HepG2 (cell line): ENCODE measurements around the gene CNN3. TPM values are rescaled to one million over a fixed set of nuclear protein-coding genes. Genes with fewer than 3 reads are reported as not detected.

ENCODE experiments used
- ATAC-seq: fragments of 200-7000 bp; cut with Tn5 transposase; 3 replicates; pipeline ENCODE4 v1.9.1; 2020; ENCODE audit warnings: mild to moderate bottlenecking, moderate library complexity
- BruUV-seq: library from RNA; stranded (reverse); fragments of 400-500 nt; replicated peaks from 2 replicates; lab custom pipeline; 2021; lab: Mats Ljungman, UMichigan
- CTCF ChIA-PET: fragments of 300-600 bp; formaldehyde crosslinking; extraction: SDS; loops from one replicate; lab custom pipeline; 2021; ENCODE audit warnings: low total read pairs, inconsistent platforms, low intra/inter-chr PET ratio; lab: Yijun Ruan, JAX
- POLR2A ChIA-PET: fragments of 350-600 bp; sonication (Branson Sonifier 250); formaldehyde crosslinking; loops from one replicate; lab custom pipeline; 2020; ENCODE audit warnings: antibody characterized with exemption, inconsistent platforms; lab: Yijun Ruan, JAX
- DNase-seq: peaks from one replicate; pipeline ENCODE4 v3.0.0-alpha.2; 2015; ENCODE audit warnings: low spot score
- FAIRE-seq: peaks from 3 replicates; lab custom pipeline; 2011; peaks lifted over from hg19 to GRCh38; lab: Jason Lieb, UNC
- H2AFZ ChIP-seq: one replicate; pipeline ENCODE4 v1.6.1; 2011; ENCODE audit warnings: low read length, inconsistent platforms
- H3K27ac ChIP-seq: fragments of 300-600 bp; 3 replicates; pipeline ENCODE4 v1.8.0; 2011; ENCODE audit warnings: mixed run types, mild to moderate bottlenecking, mixed read lengths, low read length, inconsistent platforms; ENCODE audit not compliant: insufficient read depth; ENCODE audit errors: extremely low read length
- H3K27me3 ChIP-seq, 2 experiments: fragments of 200-600 bp in 1 of 2; 2 replicates in 1 of 2; 3 replicates in 1 of 2; pipeline versions ENCODE4 v1.6.0 to v1.8.0; 2011; ENCODE audit warnings: low read length in 2 of 2, mild to moderate bottlenecking in 2 of 2, moderate library complexity in 2 of 2, inconsistent platforms in 1 of 2; ENCODE audit not compliant: insufficient read depth in 2 of 2, control insufficient read depth in 1 of 2
- H3K36me3 ChIP-seq, 2 experiments: fragments of 200-600 bp in 1 of 2; replicated peaks in 1 of 2; 2 replicates in 1 of 2; 3 replicates in 1 of 2; pipeline versions ENCODE4 v1.5.1 to v1.8.0; 2011; ENCODE audit warnings: low read length in 2 of 2, inconsistent platforms in 1 of 2; ENCODE audit not compliant: insufficient read depth in 2 of 2, control insufficient read depth in 1 of 2
- H3K4me1 ChIP-seq: 2 replicates; pipeline ENCODE4 v1.5.1; 2012; ENCODE audit warnings: low read length, inconsistent platforms; ENCODE audit not compliant: insufficient read depth
- H3K4me2 ChIP-seq: 2 replicates; pipeline ENCODE4 v1.6.0; 2011; ENCODE audit warnings: low read depth, low read length, inconsistent platforms
- H3K4me3 ChIP-seq, 3 experiments: fragments of 200-600 bp in 1 of 3; sonication (generic), shearing (Covaris generic) in 1 of 3; replicated peaks in 1 of 3; 2 replicates each; pipeline ENCODE4 v1.5.1; 2011 to 2016; ENCODE audit warnings: low read length in 3 of 3, inconsistent platforms in 2 of 3, low read depth in 2 of 3, mild to moderate bottlenecking in 2 of 3, control low read depth in 1 of 3, mixed read lengths in 1 of 3; ENCODE audit not compliant: insufficient read depth in 1 of 3
- H3K79me2 ChIP-seq: one replicate; pipeline ENCODE4 v1.6.1; 2011; ENCODE audit warnings: low read length, inconsistent platforms; ENCODE audit not compliant: insufficient read depth
- H3K9ac ChIP-seq: 2 replicates; pipeline ENCODE4 v1.6.0; 2011; ENCODE audit warnings: mild to moderate bottlenecking, low read depth, low read length, inconsistent platforms; ENCODE audit not compliant: insufficient read depth
- H3K9me3 ChIP-seq: 2 replicates; pipeline ENCODE4 v1.5.1; 2012; ENCODE audit warnings: mild to moderate bottlenecking, low read length
- H4K20me1 ChIP-seq: 2 replicates; pipeline ENCODE4 v1.6.0; 2011; ENCODE audit warnings: inconsistent platforms, mild to moderate bottlenecking, low read length, moderate library complexity; ENCODE audit not compliant: insufficient read depth
- CAMTA2 ChIP-seq: sonication (generic); formaldehyde crosslinking; IDR thresholded peaks from 2 replicates; pipeline ENCODE4 v1.4.0; 2020; ENCODE audit warnings: mild to moderate bottlenecking, missing genetic modification reagents, borderline replicate concordance
- MAFG ChIP-seq: sonication (generic); formaldehyde crosslinking; IDR thresholded peaks from 2 replicates; pipeline ENCODE4 v1.5.1; 2020; ENCODE audit warnings: mild to moderate bottlenecking, missing genetic modification reagents
- MTF1 ChIP-seq: sonication (generic); formaldehyde crosslinking; IDR thresholded peaks from 2 replicates; pipeline ENCODE4 v1.5.0; 2020; ENCODE audit warnings: missing genetic modification reagents
- MXD3 ChIP-seq: IDR thresholded peaks from 2 replicates; pipeline ENCODE4 v1.6.1; 2016; ENCODE audit warnings: mild to moderate bottlenecking, missing biosample characterization, missing genetic modification reagents
- REST ChIP-seq, 2 experiments: IDR thresholded peaks; 2 replicates each; pipeline ENCODE4 v1.6.1; 2011 to 2012; ENCODE audit warnings: low read length in 2 of 2, borderline replicate concordance in 1 of 2, low read depth in 1 of 2, mild to moderate bottlenecking in 1 of 2, moderate library complexity in 1 of 2
- ZNF430 ChIP-seq: sonication (generic); formaldehyde crosslinking; IDR thresholded peaks from 2 replicates; pipeline ENCODE4 v1.9.0; 2021; ENCODE audit warnings: mild to moderate bottlenecking, missing genetic modification reagents
- ZNF746 ChIP-seq: sonication (generic); formaldehyde crosslinking; IDR thresholded peaks from 2 replicates; pipeline ENCODE4 v1.8.0; 2022; ENCODE audit warnings: mild to moderate bottlenecking, missing genetic modification reagents
- ZNF841 ChIP-seq: sonication (generic); formaldehyde crosslinking; IDR thresholded peaks from 2 replicates; pipeline ENCODE4 v1.8.1; 2023; ENCODE audit warnings: missing genetic modification reagents, borderline replicate concordance
- WGBS: methylation state at CpG from one replicate; pipeline ENCODE4 v1.1.6; 2017; ENCODE audit warnings: low lambda C conversion rate; 5-methylcytosine and 5-hydroxymethylcytosine counted together
- in situ Hi-C: cut with HindIII; loops from 2 replicates; pipeline ENCODE4 v1.10.0; 2017; ENCODE audit warnings: low pct_unique_long_range_greater_than_20kb; ENCODE audit not compliant: extremely low pct_ligation_motif_present
- intact Hi-C: fragments of 100-400 bp; cut with micrococcal nuclease; formaldehyde crosslinking; loops from one replicate; pipeline ENCODE4 v1.10.0; 2022; ENCODE audit not compliant: unreplicated experiment
- polyA plus RNA-seq, 8 experiments: library from polyadenylated mRNA; depleted of rRNA in 3 of 8; stranded (reverse) in 7 of 8; unstranded in 1 of 8; fragments of >200 nt; fragmentation: Illumina TruSeq in 4 of 8; extraction: Trizol in 4 of 8; gene quantifications; 2 replicates each; pipeline versions ENCODE4 v1.2.1 to v1.2.3, GENCODE V29; 2011 to 2016; ENCODE audit warnings: low read depth in 4 of 8, missing spikeins in 1 of 8, mixed read lengths in 1 of 8; ENCODE audit not compliant: insufficient read depth in 1 of 8
- total RNA-seq, 5 experiments: library from RNA; depleted of rRNA; stranded (reverse); fragments of >200 nt; fragmentation: Illumina TruSeq; extraction: Trizol; gene quantifications; 2 replicates each; pipeline ENCODE4 v1.2.3, GENCODE V29; 2016; ENCODE audit warnings: low read depth in 1 of 5

Gene CNN3
- total and polyA plus RNA-seq, 2 of the 13 experiments (the other 11 are each of a cell fraction or from before 2014, with no cell fraction given) = 113 to 223 TPM

- Histone ChIP-seq H3K4me3 (no peak overlapping the region), H3K9ac (no peak overlapping the region), H3K4me1 (peaks cover 27% of the 10 kb centered on the region), H2AFZ (no peak overlapping the region), H3K4me2 (no peak overlapping the region), H3K9me3 (no peaks in the 10 kb centered on the region), H3K36me3 (no peaks in the 10 kb centered on the region; a peak in 1 of 5 replicates), H3K27me3 (no peaks in the 10 kb centered on the region), H3K79me2 (no peaks in the 10 kb centered on the region), H3K27ac (no peak overlapping the region), H4K20me1 (no peaks in the 10 kb centered on the region)
- TF ChIP-seq MAFG (CRISPR knock-in tag) (no peak), ZNF746 (no peak), MXD3 (CRISPR knock-in tag) (no peak), MTF1 (no peak), REST (IDR thresholded peaks at IDR 0.05; ENCODE audit: borderline replicate concordance in 1 of 2, low read depth in 1 of 2, low read length in 2 of 2) (no peak), ZNF430 (no peak), ZNF841 (no peak), CAMTA2 (CRISPR knock-in tag) (no peak)
- ChIA-PET POLR2A (interaction anchor here (2.0 kb wide), 1 partner anchor 13 kb away, joined by 8 read pairs; the partner anchor contains the start of gene CNN3), CTCF (no interaction called here)
- in situ Hi-C loops (no loop called here), intact Hi-C loops (no loop called here)
- no TSS peak for BruUV-seq
- no peak for ATAC-seq
- 97% methylated on average over 3 of the region's 3 CpGs for WGBS
- no peak for DNase-seq
- no peak for FAIRE-seq
These were observed 13.8 kb upstream of the CNN3 start for GRCh38 chr1:94940738-94941137.
